HepG2 (cell line): ENCODE data around the gene VAT1L. TPM values are rescaled to one million over a fixed set of nuclear protein-coding genes. Genes with fewer than 3 reads are reported as not detected.
A peak's percentile ranks its signal among the peaks of the same experiment; 100 is the strongest.

ENCODE experiments used
- CREM ChIP-seq, 2 experiments: sonication (generic) in 1 of 2; formaldehyde crosslinking in 1 of 2; IDR thresholded peaks; 2 replicates each; pipeline versions ENCODE4 v1.4.0 to v1.6.1; 2016 to 2020; ENCODE audit warnings: antibody characterized with exemption in 1 of 2, mild to moderate bottlenecking in 1 of 2, missing genetic modification reagents in 1 of 2
- FOXA1 ChIP-seq, 2 experiments: fragments of 450-650 bp in 1 of 2; sonication (generic) in 1 of 2; formaldehyde crosslinking in 1 of 2; IDR thresholded peaks; 2 replicates each; pipeline versions ENCODE4 v1.4.0 to v1.6.1; 2016 to 2020; ENCODE audit warnings: missing genetic modification reagents in 1 of 2
- MEIS1 ChIP-seq: sonication (generic); formaldehyde crosslinking; IDR thresholded peaks from 2 replicates; pipeline ENCODE4 v1.9.0; 2021; ENCODE audit warnings: mild to moderate bottlenecking, missing genetic modification reagents, moderate library complexity, borderline replicate concordance
- PAXIP1 ChIP-seq: sonication (generic); formaldehyde crosslinking; conservative IDR thresholded peaks from 2 replicates; pipeline ENCODE4 v1.4.0; 2020; ENCODE audit warnings: mild to moderate bottlenecking, missing genetic modification reagents, moderate library complexity
- SIX4 ChIP-seq: sonication (generic); formaldehyde crosslinking; IDR thresholded peaks from 2 replicates; pipeline ENCODE4 v1.4.0; 2020; ENCODE audit warnings: missing genetic modification reagents
- SMYD3 ChIP-seq: sonication (generic); formaldehyde crosslinking; IDR thresholded peaks from 2 replicates; pipeline ENCODE4 v1.8.1; 2023; ENCODE audit warnings: mild to moderate bottlenecking, missing genetic modification reagents
- SOX5 ChIP-seq: IDR thresholded peaks from 2 replicates; pipeline ENCODE4 v1.6.1; 2016; ENCODE audit warnings: borderline replicate concordance
- SOX6 ChIP-seq, 2 experiments: fragments of 450-650 bp in 1 of 2; sonication (generic) in 1 of 2; formaldehyde crosslinking in 1 of 2; IDR thresholded peaks; 2 replicates each; pipeline versions ENCODE4 v1.4.0 to v1.6.1; 2017 to 2020; ENCODE audit warnings: antibody characterized with exemption in 1 of 2, mild to moderate bottlenecking in 1 of 2, missing genetic modification reagents in 1 of 2
- ZBTB26 ChIP-seq: IDR thresholded peaks from 2 replicates; pipeline ENCODE4 v1.6.1; 2016; ENCODE audit warnings: missing compliant biosample characterization, missing genetic modification reagents, borderline replicate concordance
- ZNF326 ChIP-seq: sonication (generic); formaldehyde crosslinking; IDR thresholded peaks from 2 replicates; pipeline ENCODE4 v1.4.0; 2020; ENCODE audit warnings: missing genetic modification reagents, borderline replicate concordance
- polyA plus RNA-seq, 8 experiments: library from polyadenylated mRNA; depleted of rRNA in 3 of 8; stranded (reverse) in 7 of 8; unstranded in 1 of 8; fragments of >200 nt; fragmentation: Illumina TruSeq in 4 of 8; extraction: Trizol in 4 of 8; gene quantifications; 2 replicates each; pipeline versions ENCODE4 v1.2.1 to v1.2.3, GENCODE V29; 2011 to 2016; ENCODE audit warnings: low read depth in 4 of 8, missing spikeins in 1 of 8, mixed read lengths in 1 of 8; ENCODE audit not compliant: insufficient read depth in 1 of 8
- total RNA-seq, 5 experiments: library from RNA; depleted of rRNA; stranded (reverse); fragments of >200 nt; fragmentation: Illumina TruSeq; extraction: Trizol; gene quantifications; 2 replicates each; pipeline ENCODE4 v1.2.3, GENCODE V29; 2016; ENCODE audit warnings: low read depth in 1 of 5
- TF ChIP-seq, protein P1 (sequence below): sonication (generic); formaldehyde crosslinking; IDR thresholded peaks from 2 replicates; pipeline ENCODE4 v1.9.0; 2021; ENCODE audit warnings: missing genetic modification reagents, borderline replicate concordance
- TF ChIP-seq, protein P2 (sequence below): sonication (generic); formaldehyde crosslinking; IDR thresholded peaks from 2 replicates; pipeline ENCODE4 v1.4.0; 2020; ENCODE audit warnings: missing genetic modification reagents

The VAT1L gene
- total and polyA plus RNA-seq, 2 of the 13 experiments (the other 11 are each of a cell fraction or from before 2014, with no cell fraction given) = not detected

- peak; percentile 13; the same call in 1 of the 2 replicates for TF ChIP-seq PAXIP1
- no peak for TF ChIP-seq FOXA1 (IDR thresholded peaks at IDR 0.05)
- peak; percentile 63 for TF ChIP-seq FOXA1 (CRISPR knock-in tag; IDR thresholded peaks at IDR 0.05)
- TF ChIP-seq, protein P1, sequence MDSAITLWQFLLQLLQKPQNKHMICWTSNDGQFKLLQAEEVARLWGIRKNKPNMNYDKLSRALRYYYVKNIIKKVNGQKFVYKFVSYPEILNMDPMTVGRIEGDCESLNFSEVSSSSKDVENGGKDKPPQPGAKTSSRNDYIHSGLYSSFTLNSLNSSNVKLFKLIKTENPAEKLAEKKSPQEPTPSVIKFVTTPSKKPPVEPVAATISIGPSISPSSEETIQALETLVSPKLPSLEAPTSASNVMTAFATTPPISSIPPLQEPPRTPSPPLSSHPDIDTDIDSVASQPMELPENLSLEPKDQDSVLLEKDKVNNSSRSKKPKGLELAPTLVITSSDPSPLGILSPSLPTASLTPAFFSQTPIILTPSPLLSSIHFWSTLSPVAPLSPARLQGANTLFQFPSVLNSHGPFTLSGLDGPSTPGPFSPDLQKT (CRISPR knock-in tag) = no peak
- TF ChIP-seq SOX6 (IDR thresholded peaks at IDR 0.05) = no peak
- peak; percentile 56; the same call in 1 of the 2 replicates for TF ChIP-seq SOX6 (CRISPR knock-in tag; IDR thresholded peaks at IDR 0.05)
- TF ChIP-seq SIX4 = no peak
- no peak for TF ChIP-seq ZBTB26
- peak; percentile 34; the same call in 1 of the 2 replicates for TF ChIP-seq CREM (IDR thresholded peaks at IDR 0.05)
- no peak for TF ChIP-seq CREM (CRISPR knock-in tag; IDR thresholded peaks at IDR 0.05)
- TF ChIP-seq ZNF326 = no peak
- TF ChIP-seq SOX5 (CRISPR knock-in tag) = peak; percentile 54; the same call in 1 of the 2 replicates
- TF ChIP-seq, protein P2, sequence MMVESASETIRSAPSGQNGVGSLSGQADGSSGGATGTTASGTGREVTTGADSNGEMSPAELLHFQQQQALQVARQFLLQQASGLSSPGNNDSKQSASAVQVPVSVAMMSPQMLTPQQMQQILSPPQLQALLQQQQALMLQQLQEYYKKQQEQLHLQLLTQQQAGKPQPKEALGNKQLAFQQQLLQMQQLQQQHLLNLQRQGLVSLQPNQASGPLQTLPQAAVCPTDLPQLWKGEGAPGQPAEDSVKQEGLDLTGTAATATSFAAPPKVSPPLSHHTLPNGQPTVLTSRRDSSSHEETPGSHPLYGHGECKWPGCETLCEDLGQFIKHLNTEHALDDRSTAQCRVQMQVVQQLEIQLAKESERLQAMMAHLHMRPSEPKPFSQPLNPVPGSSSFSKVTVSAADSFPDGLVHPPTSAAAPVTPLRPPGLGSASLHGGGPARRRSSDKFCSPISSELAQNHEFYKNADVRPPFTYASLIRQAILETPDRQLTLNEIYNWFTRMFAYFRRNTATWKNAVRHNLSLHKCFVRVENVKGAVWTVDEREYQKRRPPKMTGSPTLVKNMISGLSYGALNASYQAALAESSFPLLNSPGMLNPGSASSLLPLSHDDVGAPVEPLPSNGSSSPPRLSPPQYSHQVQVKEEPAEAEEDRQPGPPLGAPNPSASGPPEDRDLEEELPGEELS (CRISPR knock-in tag) = 0 out of 2 replicates have a peak, but pooled peaks have one; percentile 29
- no peak for TF ChIP-seq SMYD3 (CRISPR knock-in tag)
- TF ChIP-seq MEIS1 (CRISPR knock-in tag) = no peak
These were observed 26.1 kb upstream of the VAT1L start (continued) for GRCh38 chr16:77762262-77762661.
